ENCODE measurements around the gene SRRD. TPM values are rescaled to one million over a fixed set of nuclear protein-coding genes. Genes with fewer than 3 reads are reported as not detected.

Gene SRRD
- total and polyA plus RNA-seq, 2 of the 13 experiments (the other 11 are each of a cell fraction or from before 2014, with no cell fraction given): 22.8 to 36.6 TPM

GRCh38 chr22:26483439-26484359 lies at the start of gene SRRD, which contains the start of gene HPS4 (continued):
- TF ChIP-seq ZNF609 (CRISPR knock-in tag; IDR thresholded peaks at IDR 0.05; ENCODE audit: borderline replicate concordance) (0 out of 2 replicates have a peak, but pooled peaks have one; percentile 34), ZC3H13 (CRISPR knock-in tag; IDR thresholded peaks at IDR 0.05) (no peak), ZBTB40 (IDR thresholded peaks at IDR 0.05) (no peak), ZBTB40 (CRISPR knock-in tag; IDR thresholded peaks at IDR 0.05) (no peak; the same call in 1 of the 2 replicates), ZFP36L2 (CRISPR knock-in tag; IDR thresholded peaks at IDR 0.05) (peak; percentile 82; the same call in 1 of the 2 replicates), ATF4 (CRISPR knock-in tag; IDR thresholded peaks at IDR 0.05) (peak in 1 of 2 experiments; percentile 59; a peak in 1 of 4 replicates), ZNF576 (CRISPR knock-in tag; IDR thresholded peaks at IDR 0.05) (no peak), ZSCAN22 (CRISPR knock-in tag; IDR thresholded peaks at IDR 0.05) (no peak), HOXA5 (CRISPR knock-in tag; IDR thresholded peaks at IDR 0.05) (peak; percentile 86; the same call in 1 of the 2 replicates), CAMTA2 (CRISPR knock-in tag; IDR thresholded peaks at IDR 0.05; ENCODE audit: borderline replicate concordance) (no peak), SOX13 (IDR thresholded peaks at IDR 0.05) (no peak), SOX13 (CRISPR knock-in tag; conservative IDR thresholded peaks at IDR 0.05 in 1 of 2, IDR thresholded peaks at IDR 0.05 in 1 of 2) (peak in 1 of 2 experiments; percentile 47; a peak in 2 of 4 replicates)
